ENCODE data around the gene LY86. TPM values are rescaled to one million over a fixed set of nuclear protein-coding genes. Genes with fewer than 3 reads are reported as not detected.

Gene LY86
- total and polyA plus RNA-seq, 2 of the 13 experiments (the other 11 are each of a cell fraction or from before 2014, with no cell fraction given) = not detected

GRCh38 chr6:6682225-6682624, 93.7 kb downstream of the LY86 start:
- no TSS peak for BruUV-seq (replicated peaks)
- ChIA-PET CTCF (ENCODE audit: low intra/inter-chr PET ratio, low total read pairs) (no interaction called here), POLR2A (no interaction called here)
- no peak overlapping the region for H2AFZ ChIP-seq (ENCODE audit: low read length)
- H3K9me3 ChIP-seq (ENCODE audit: low read length) = no peaks in the 10 kb centered on the region
- no peaks in the 10 kb centered on the region for H3K79me2 ChIP-seq (ENCODE audit: insufficient read depth, low read length)
- peaks cover 62% of the 10 kb centered on the region for H3K4me1 ChIP-seq (ENCODE audit: insufficient read depth, low read length)
- no peak overlapping the region for H3K4me3 ChIP-seq (replicated peaks in 1 of 3; ENCODE audit: insufficient read depth in 1 of 3, low read depth in 2 of 3, low read length in 3 of 3)
- intact Hi-C loops (cut with micrococcal nuclease; ENCODE audit: unreplicated experiment) (no loop called here), in situ Hi-C loops (cut with HindIII; ENCODE audit: extremely low pct_ligation_motif_present, low pct_unique_long_range_greater_than_20kb) (loop anchor here (25.0 kb wide), 1 partner anchor 930 kb away; no protein-coding TSS in a partner anchor)
- ATAC-seq = no peak
- H4K20me1 ChIP-seq (ENCODE audit: insufficient read depth, low read length) = no peaks in the 10 kb centered on the region
- no peak for FAIRE-seq
- WGBS (ENCODE audit: low lambda C conversion rate) = 46% methylated on average over 3 of the region's 3 CpGs
- H3K9ac ChIP-seq (ENCODE audit: insufficient read depth, low read depth, low read length) = no peak overlapping the region
- H3K27ac ChIP-seq (ENCODE audit: extremely low read length, insufficient read depth, low read length) = no peak overlapping the region
- H3K4me2 ChIP-seq (ENCODE audit: low read depth, low read length) = no peak overlapping the region
- H3K27me3 ChIP-seq (ENCODE audit: control insufficient read depth in 1 of 2, insufficient read depth in 2 of 2, low read length in 2 of 2) = peaks cover 1 to 6% of the 10 kb centered on the region in 2 experiments; a peak in 2 of 5 replicates
- DNase-seq (ENCODE audit: low spot score) = no peak
- no peaks in the 10 kb centered on the region for H3K36me3 ChIP-seq (replicated peaks in 1 of 2; ENCODE audit: control insufficient read depth in 1 of 2, insufficient read depth in 2 of 2, low read length in 2 of 2)
- TF ChIP-seq NCOA5 (CRISPR knock-in tag; IDR thresholded peaks at IDR 0.05) = no peak
- TF ChIP-seq PITX1 (CRISPR knock-in tag; IDR thresholded peaks at IDR 0.05) = no peak
- no peak for TF ChIP-seq FUBP1 (CRISPR knock-in tag; IDR thresholded peaks at IDR 0.05; ENCODE audit: borderline replicate concordance)
- no peak for TF ChIP-seq ZNF30 (CRISPR knock-in tag; IDR thresholded peaks at IDR 0.05)
- TF ChIP-seq TFDP1 (CRISPR knock-in tag; IDR thresholded peaks at IDR 0.05; ENCODE audit: borderline replicate concordance) = no peak
- no peak for TF ChIP-seq NFKB2 (CRISPR knock-in tag; IDR thresholded peaks at IDR 0.05; ENCODE audit: borderline replicate concordance)
- TF ChIP-seq IRX3 (CRISPR knock-in tag; IDR thresholded peaks at IDR 0.05; ENCODE audit: borderline replicate concordance, low read depth) = no peak
- TF ChIP-seq ZNF513 (CRISPR knock-in tag; conservative IDR thresholded peaks at IDR 0.05) = no peak
- no peak for TF ChIP-seq MEIS1 (CRISPR knock-in tag; IDR thresholded peaks at IDR 0.05; ENCODE audit: borderline replicate concordance)
- TF ChIP-seq KIAA2018 (CRISPR knock-in tag; IDR thresholded peaks at IDR 0.05; ENCODE audit: borderline replicate concordance) = no peak
- no peak for TF ChIP-seq ZFP36L2 (CRISPR knock-in tag; IDR thresholded peaks at IDR 0.05)
- TF ChIP-seq ZFP41 (CRISPR knock-in tag; IDR thresholded peaks at IDR 0.05; ENCODE audit: borderline replicate concordance) = no peak
